WERI-Rb-1 (cell line): ENCODE data around the gene SLC9C1.

Experiments used
- DNase-seq: peaks from one replicate; pipeline ENCODE4 v3.0.0-alpha.2; 2020
- H3K27ac ChIP-seq: fragments of 250-450 bp; sonication (Bioruptor Pico); 2 replicates; pipeline ENCODE4 v1.5.1; 2020; ENCODE audit warnings: mild to moderate bottlenecking, moderate library complexity
- H3K27me3 ChIP-seq: fragments of 250-450 bp; sonication (Bioruptor Pico); 2 replicates; pipeline ENCODE4 v1.5.1; 2021; ENCODE audit warnings: mild to moderate bottlenecking, low read depth, moderate library complexity; ENCODE audit not compliant: insufficient read depth, severe bottlenecking
- H3K36me3 ChIP-seq: fragments of 250-450 bp; sonication (Bioruptor Pico); 2 replicates; pipeline ENCODE4 v1.5.1; 2020; ENCODE audit warnings: mild to moderate bottlenecking, moderate library complexity
- H3K4me3 ChIP-seq: 2 replicates; pipeline ENCODE4 v1.5.1; 2011; ENCODE audit warnings: low read depth, mild to moderate bottlenecking, control low read depth, low read length
- H3K9me3 ChIP-seq: fragments of 250-450 bp; sonication (Bioruptor Pico); 2 replicates; pipeline ENCODE4 v1.5.1; 2021; ENCODE audit warnings: mild to moderate bottlenecking, moderate library complexity; ENCODE audit not compliant: severe bottlenecking
- TF ChIP-seq, protein P1 (sequence below): IDR thresholded peaks from 2 replicates; pipeline ENCODE4 v1.5.1; 2011; ENCODE audit warnings: low read depth, mild to moderate bottlenecking, control low read depth, inconsistent platforms, low read length

The SLC9C1 gene

DNA sequence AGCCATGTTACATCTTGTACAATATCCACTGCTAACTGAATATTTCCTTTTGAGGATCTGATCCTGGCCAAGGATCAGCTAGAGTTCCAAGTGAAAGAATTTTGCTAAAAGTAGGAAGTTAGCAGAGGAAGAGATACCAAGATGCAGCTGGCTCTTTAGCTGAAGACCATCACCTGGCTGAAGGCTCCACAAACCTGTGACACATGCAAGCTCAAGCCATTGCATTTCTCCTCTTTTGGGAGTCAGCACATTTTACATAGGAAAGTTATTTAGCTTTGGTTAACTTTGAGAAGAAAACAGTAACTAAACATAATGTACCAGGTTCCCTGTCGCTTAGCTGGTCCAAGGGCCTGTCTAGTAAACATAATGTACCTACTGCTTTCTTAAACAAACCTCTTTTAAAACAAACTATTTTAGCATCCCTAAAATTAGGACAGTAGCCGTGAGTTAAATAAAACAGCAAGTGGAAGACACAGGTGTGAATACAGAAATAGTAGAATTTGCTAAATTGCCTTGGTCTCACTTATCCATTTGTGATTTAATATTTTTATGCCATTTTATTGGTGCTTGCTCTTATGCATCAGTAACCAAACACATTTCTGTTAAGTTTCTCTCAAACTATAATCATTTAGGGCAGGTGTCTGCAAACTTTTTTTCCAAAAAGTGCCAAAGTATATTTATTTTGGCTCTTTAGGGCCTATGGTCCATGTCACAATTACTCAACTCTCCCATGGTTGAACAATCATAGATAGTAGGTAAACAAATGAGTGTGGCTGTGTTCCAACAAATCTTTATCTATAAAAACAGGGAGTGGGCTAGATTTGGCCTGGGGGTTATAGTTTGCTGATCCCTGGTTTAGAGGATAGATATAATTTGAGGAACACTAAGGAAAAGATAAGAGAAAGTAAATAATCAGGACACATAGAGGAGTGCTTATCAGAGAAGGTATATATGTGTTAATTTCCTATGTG, 172.2 kb downstream of the SLC9C1 start:
- Histone ChIP-seq H3K36me3 (no peaks in the 10 kb centered on the region), H3K27ac (no peak overlapping the region), H3K4me3 (no peak overlapping the region), H3K9me3 (no peaks in the 10 kb centered on the region), H3K27me3 (no peaks in the 10 kb centered on the region)
- DNase-seq: no peak
- TF ChIP-seq, protein P1, sequence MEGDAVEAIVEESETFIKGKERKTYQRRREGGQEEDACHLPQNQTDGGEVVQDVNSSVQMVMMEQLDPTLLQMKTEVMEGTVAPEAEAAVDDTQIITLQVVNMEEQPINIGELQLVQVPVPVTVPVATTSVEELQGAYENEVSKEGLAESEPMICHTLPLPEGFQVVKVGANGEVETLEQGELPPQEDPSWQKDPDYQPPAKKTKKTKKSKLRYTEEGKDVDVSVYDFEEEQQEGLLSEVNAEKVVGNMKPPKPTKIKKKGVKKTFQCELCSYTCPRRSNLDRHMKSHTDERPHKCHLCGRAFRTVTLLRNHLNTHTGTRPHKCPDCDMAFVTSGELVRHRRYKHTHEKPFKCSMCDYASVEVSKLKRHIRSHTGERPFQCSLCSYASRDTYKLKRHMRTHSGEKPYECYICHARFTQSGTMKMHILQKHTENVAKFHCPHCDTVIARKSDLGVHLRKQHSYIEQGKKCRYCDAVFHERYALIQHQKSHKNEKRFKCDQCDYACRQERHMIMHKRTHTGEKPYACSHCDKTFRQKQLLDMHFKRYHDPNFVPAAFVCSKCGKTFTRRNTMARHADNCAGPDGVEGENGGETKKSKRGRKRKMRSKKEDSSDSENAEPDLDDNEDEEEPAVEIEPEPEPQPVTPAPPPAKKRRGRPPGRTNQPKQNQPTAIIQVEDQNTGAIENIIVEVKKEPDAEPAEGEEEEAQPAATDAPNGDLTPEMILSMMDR: no peak

DNA sequence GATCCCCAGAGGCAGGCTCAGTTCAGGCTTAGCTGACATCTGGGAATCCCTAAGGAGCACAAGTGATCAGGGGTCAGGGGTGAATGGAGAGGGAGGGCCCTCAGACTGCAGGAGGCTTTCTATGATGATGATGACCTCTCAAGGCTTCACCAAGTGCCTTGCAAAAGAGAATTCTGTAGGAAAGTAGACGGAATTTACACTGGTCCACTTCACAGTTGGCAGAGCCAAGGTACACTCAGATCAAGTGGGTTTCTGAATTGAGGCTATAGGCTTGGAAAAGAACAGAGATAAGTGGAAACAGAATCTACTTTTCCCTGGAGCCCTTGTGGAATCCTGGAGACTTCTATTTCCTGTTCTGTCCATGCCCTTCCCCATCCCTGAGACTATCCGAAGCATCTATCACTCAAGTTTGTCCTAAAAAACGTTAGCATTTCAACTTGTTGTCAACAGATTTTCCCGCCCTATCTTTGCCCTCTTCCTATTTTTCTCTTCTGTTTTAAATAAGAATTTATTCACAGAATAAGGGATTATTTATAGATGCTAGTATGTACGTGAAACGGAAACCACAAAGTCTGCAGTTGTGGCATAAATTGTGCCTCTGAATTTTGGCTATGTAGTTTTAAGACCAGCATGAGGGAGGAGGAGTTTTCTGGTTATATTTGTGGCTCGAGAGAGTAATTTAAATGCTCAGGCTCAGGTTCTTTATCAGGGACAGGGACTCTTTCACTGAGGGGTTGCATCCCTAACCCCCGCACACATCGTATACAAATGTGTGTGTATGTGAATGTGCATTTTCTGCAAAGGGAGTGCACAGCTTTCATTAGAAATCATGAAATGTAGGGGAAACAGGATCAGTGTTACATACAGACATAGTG, 173.8 kb downstream of the SLC9C1 start:
- no peaks in the 10 kb centered on the region for H3K36me3 ChIP-seq
- no peak overlapping the region for H3K27ac ChIP-seq
- H3K27me3 ChIP-seq: no peaks in the 10 kb centered on the region
- no peak for DNase-seq
- no peak overlapping the region for H3K4me3 ChIP-seq
- TF ChIP-seq, protein P1: no peak
- no peaks in the 10 kb centered on the region for H3K9me3 ChIP-seq

DNA sequence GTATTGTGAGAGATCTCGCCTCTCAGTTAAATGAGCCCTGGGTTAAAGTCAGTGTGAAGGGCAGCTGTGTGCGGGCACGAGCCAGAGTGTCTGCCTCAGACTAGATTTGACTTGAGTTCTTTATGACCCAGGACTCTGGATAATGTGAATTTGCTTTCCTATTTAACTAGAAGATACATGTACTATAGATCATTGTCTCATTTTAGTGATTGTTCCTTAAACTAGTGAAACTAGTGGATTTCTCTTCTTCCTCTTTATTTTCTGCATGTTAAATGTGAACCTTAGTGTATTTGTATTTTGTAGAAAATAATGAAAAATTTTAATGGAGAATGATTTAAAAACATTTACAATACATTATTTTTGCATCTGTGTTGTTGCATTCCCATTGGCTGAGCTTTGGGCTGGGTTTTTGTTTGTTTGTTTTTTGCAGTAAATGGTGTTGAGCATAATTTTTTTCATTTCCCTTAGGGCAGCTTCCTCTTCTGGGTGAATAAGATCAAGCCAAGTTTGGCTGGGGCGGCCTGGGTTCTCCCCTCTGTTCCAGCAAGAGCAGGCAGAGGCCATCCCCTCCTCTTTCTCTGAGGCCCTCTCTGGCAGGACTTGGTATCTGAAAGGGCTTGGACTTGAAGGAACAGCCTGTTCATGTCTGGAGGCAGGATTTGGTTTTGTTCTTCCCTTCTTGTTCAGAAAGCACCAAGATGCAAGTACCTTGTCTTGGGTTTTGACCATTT, 176.0 kb downstream of the SLC9C1 start:
- H3K4me3 ChIP-seq: no peak overlapping the region
- TF ChIP-seq, protein P1: no peak
- no peak overlapping the region for H3K27ac ChIP-seq
- no peaks in the 10 kb centered on the region for H3K36me3 ChIP-seq
- H3K9me3 ChIP-seq: no peaks in the 10 kb centered on the region
- DNase-seq: peak; percentile 16
- H3K27me3 ChIP-seq: no peaks in the 10 kb centered on the region

DNA sequence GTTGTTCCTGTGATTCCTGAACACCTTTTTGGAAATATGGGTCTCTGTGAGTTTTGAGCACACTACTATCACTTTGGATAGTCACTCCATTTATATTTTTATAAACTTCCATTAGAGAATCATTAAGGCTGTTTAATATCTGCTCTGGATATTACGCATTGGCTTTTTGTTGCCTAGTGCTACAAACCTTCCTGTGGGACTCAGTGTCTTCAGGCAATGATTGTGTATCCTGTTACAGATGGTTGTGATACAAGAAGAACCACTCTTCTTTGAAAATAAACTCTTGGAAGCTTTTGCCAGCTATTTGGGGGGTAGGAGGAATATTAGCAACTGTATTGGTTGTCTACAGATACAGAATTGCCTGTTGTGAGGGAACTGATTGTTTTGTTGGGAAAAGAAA, 176.6 kb downstream of the SLC9C1 start:
- TF ChIP-seq, protein P1: no peak
- no peak overlapping the region for H3K4me3 ChIP-seq
- no peak for DNase-seq
- H3K27ac ChIP-seq: no peak overlapping the region
- H3K27me3 ChIP-seq: no peaks in the 10 kb centered on the region
- H3K9me3 ChIP-seq: no peaks in the 10 kb centered on the region
- no peaks in the 10 kb centered on the region for H3K36me3 ChIP-seq

DNA sequence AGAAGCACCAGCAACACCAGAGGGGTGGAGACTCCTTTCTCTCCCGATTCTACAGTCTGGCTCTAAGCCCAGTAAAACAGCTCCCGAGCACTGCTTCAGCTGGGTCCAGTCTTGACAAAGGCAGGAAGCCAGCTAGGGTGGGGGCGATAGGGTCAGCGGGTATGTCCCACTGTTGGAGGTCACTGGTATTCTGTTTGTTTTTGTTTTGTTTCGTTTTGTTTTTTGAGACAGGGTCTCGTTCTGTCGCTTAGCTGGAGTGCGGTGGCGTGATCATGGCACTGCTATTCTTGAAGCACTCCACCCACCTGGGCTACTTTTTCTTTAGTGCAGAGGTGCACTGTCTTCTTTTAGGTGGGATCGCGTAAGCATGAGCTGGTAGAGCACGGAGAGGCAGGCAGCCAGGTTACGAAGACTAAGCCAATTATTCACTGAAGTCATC, 177.2 kb downstream of the SLC9C1 start:
- Histone ChIP-seq H3K36me3 (no peaks in the 10 kb centered on the region), H3K4me3 (no peak overlapping the region), H3K27ac (no peak overlapping the region), H3K27me3 (no peaks in the 10 kb centered on the region), H3K9me3 (no peaks in the 10 kb centered on the region)
- peak; percentile 20 for DNase-seq
- TF ChIP-seq, protein P1: no peak
